Hepatocyte (in vitro differentiated cells): ENCODE data around the gene DIPK1A.

Experiments
- EZH2phosphoT487 ChIP-seq: fragments of 200-600 bp; sonication (generic); IDR thresholded peaks from one replicate; pipeline ENCODE4 v1.6.1; 2018; ENCODE audit warnings: antibody characterized with exemption, mild to moderate bottlenecking, low read depth, moderate library complexity; ENCODE audit not compliant: unreplicated experiment, severe bottlenecking
- TF ChIP-seq, protein P1 (sequence below): fragments of 200-600 bp; sonication (generic); IDR thresholded peaks from 2 replicates; pipeline ENCODE4 v1.5.1; 2016; ENCODE audit warnings: antibody characterized with exemption, mild to moderate bottlenecking; ENCODE audit not compliant: poor library complexity

DNA sequence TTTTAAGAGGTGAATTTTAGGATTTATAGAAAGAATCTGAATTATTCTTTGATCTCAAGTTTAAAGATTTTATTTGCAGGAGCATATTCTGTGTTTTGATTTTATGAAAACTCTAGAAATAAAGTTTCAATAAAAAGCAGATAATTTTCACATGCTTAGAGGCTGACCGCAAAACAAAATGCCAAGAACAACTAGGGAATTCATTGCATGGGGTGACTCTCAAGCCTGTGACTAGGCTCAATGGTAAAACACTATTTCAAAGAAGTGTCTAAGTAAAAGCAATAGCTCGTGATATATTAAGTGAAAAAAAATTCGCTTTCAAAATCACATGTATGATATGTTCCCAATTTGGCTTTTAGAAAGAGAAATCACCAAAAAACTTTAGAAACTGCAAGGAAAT lies 79.9 kb downstream of the DIPK1A start:
- TF ChIP-seq, protein P1, sequence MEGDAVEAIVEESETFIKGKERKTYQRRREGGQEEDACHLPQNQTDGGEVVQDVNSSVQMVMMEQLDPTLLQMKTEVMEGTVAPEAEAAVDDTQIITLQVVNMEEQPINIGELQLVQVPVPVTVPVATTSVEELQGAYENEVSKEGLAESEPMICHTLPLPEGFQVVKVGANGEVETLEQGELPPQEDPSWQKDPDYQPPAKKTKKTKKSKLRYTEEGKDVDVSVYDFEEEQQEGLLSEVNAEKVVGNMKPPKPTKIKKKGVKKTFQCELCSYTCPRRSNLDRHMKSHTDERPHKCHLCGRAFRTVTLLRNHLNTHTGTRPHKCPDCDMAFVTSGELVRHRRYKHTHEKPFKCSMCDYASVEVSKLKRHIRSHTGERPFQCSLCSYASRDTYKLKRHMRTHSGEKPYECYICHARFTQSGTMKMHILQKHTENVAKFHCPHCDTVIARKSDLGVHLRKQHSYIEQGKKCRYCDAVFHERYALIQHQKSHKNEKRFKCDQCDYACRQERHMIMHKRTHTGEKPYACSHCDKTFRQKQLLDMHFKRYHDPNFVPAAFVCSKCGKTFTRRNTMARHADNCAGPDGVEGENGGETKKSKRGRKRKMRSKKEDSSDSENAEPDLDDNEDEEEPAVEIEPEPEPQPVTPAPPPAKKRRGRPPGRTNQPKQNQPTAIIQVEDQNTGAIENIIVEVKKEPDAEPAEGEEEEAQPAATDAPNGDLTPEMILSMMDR: no peak
- no peak for TF ChIP-seq EZH2phosphoT487
